Astrocyte (in vitro differentiated cells and primary cell): Measurements from ENCODE around the gene TCTN1. TPM values are rescaled to one million over a fixed set of nuclear protein-coding genes. Genes with fewer than 3 reads are reported as not detected.

Experiments used
- DNase-seq: peaks from one replicate; pipeline ENCODE4 v3.0.0-alpha.2; 2010; ENCODE audit warnings: low read depth
- FAIRE-seq: peaks from 2 replicates; lab custom pipeline; 2011; peaks lifted over from hg19 to GRCh38; lab: Jason Lieb, UNC
- H2AFZ ChIP-seq: 2 replicates; pipeline ENCODE4 v1.6.0; 2012; ENCODE audit warnings: low read depth, low read length, inconsistent platforms
- H3K27ac ChIP-seq: 2 replicates; pipeline ENCODE4 v1.5.1; 2011; ENCODE audit warnings: low read depth, low read length, inconsistent platforms
- H3K27me3 ChIP-seq: 2 replicates; pipeline ENCODE4 v1.6.0; 2011; ENCODE audit warnings: low read length, inconsistent platforms; ENCODE audit not compliant: insufficient read depth
- H3K36me3 ChIP-seq: 2 replicates; pipeline ENCODE4 v1.5.1; 2011; ENCODE audit warnings: low read length, inconsistent platforms; ENCODE audit not compliant: insufficient read depth
- H3K4me1 ChIP-seq: 2 replicates; pipeline ENCODE4 v1.5.1; 2011; ENCODE audit warnings: low read length, inconsistent platforms; ENCODE audit not compliant: insufficient read depth
- H3K4me2 ChIP-seq: 2 replicates; pipeline ENCODE4 v1.6.0; 2012; ENCODE audit warnings: low read length, inconsistent platforms
- H3K4me3 ChIP-seq: 2 replicates; pipeline ENCODE4 v1.5.1; 2011; ENCODE audit warnings: low read depth, mild to moderate bottlenecking, low read length, inconsistent platforms; ENCODE audit not compliant: insufficient read depth
- H3K79me2 ChIP-seq: 2 replicates; pipeline ENCODE4 v1.6.0; 2012; ENCODE audit warnings: mild to moderate bottlenecking, low read length, inconsistent platforms; ENCODE audit not compliant: insufficient read depth
- H3K9ac ChIP-seq: 2 replicates; pipeline ENCODE4 v1.6.0; 2012; ENCODE audit warnings: mild to moderate bottlenecking, low read length, inconsistent platforms
- H3K9me3 ChIP-seq: 2 replicates; pipeline ENCODE4 v1.5.1; 2012; ENCODE audit warnings: low read depth, mild to moderate bottlenecking, low read length, inconsistent platforms; ENCODE audit not compliant: insufficient read depth
- H4K20me1 ChIP-seq: 2 replicates; pipeline ENCODE4 v1.6.0; 2012; ENCODE audit warnings: low read length, inconsistent platforms; ENCODE audit not compliant: insufficient read depth
- H3K27ac Mint-ChIP-seq: one replicate; pipeline ENCODE4 v1.8.0; 2021; ENCODE audit warnings: mild to moderate bottlenecking, mixed read lengths; ENCODE audit not compliant: unreplicated experiment
- H3K27me3 Mint-ChIP-seq: one replicate; pipeline ENCODE4 v1.8.0; 2021; ENCODE audit warnings: low read depth, mixed read lengths; ENCODE audit not compliant: unreplicated experiment
- H3K36me3 Mint-ChIP-seq: one replicate; pipeline ENCODE4 v1.8.0; 2021; ENCODE audit warnings: low read depth, mixed read lengths; ENCODE audit not compliant: unreplicated experiment
- H3K4me1 Mint-ChIP-seq: one replicate; pipeline ENCODE4 v1.8.0; 2021; ENCODE audit warnings: low read depth, mixed read lengths; ENCODE audit not compliant: unreplicated experiment
- H3K4me3 Mint-ChIP-seq: one replicate; pipeline ENCODE4 v1.8.0; 2021; ENCODE audit warnings: mild to moderate bottlenecking, moderate library complexity, mixed read lengths; ENCODE audit not compliant: unreplicated experiment
- H3K9me3 Mint-ChIP-seq: one replicate; pipeline ENCODE4 v1.8.0; 2021; ENCODE audit warnings: mild to moderate bottlenecking, mixed read lengths; ENCODE audit not compliant: unreplicated experiment
- CTCF ChIP-seq: IDR thresholded peaks from 2 replicates; pipeline ENCODE4 v1.5.1; 2011; ENCODE audit warnings: low read depth, mild to moderate bottlenecking, inconsistent platforms, low read length, moderate library complexity; ENCODE audit not compliant: insufficient read depth
- EZH2 ChIP-seq: IDR thresholded peaks from 2 replicates; pipeline ENCODE4 v1.6.1; 2012; ENCODE audit warnings: mild to moderate bottlenecking, low read length, inconsistent platforms; ENCODE audit not compliant: insufficient read depth
- total RNA-seq: library from RNA; stranded (reverse); gene quantifications from 2 replicates; pipeline ENCODE4 v1.2.1, GENCODE V29; 2021

The TCTN1 gene
- total RNA-seq, 1 donor from 2014 or later, result 22.6 TPM

GRCh38 chr12:110696283-110696682 is 82.4 kb downstream of the TCTN1 start:
- no peak overlapping the region for H3K27ac Mint-ChIP-seq
- no peak overlapping the region for H3K4me3 ChIP-seq
- H3K4me1 ChIP-seq, result peaks cover 5% of the 10 kb centered on the region
- peaks cover 2% of the 10 kb centered on the region for H3K9me3 Mint-ChIP-seq
- H3K27me3 Mint-ChIP-seq, result peaks cover 9% of the 10 kb centered on the region
- no peak overlapping the region for H3K9ac ChIP-seq
- no peak for TF ChIP-seq EZH2
- TF ChIP-seq CTCF, result no peak
- H3K9me3 ChIP-seq, result no peaks in the 10 kb centered on the region
- H3K79me2 ChIP-seq, result no peaks in the 10 kb centered on the region
- H3K4me1 Mint-ChIP-seq, result no peaks in the 10 kb centered on the region
- no peak overlapping the region for H3K4me2 ChIP-seq
- H3K4me3 Mint-ChIP-seq, result no peak overlapping the region
- no peaks in the 10 kb centered on the region for H3K27me3 ChIP-seq
- H3K36me3 ChIP-seq, result no peaks in the 10 kb centered on the region
- H3K27ac ChIP-seq, result no peak overlapping the region
- no peaks in the 10 kb centered on the region for H3K36me3 Mint-ChIP-seq
- no peak for FAIRE-seq
- no peaks in the 10 kb centered on the region for H4K20me1 ChIP-seq
- no peak overlapping the region for H2AFZ ChIP-seq
- no peak for DNase-seq

DNA sequence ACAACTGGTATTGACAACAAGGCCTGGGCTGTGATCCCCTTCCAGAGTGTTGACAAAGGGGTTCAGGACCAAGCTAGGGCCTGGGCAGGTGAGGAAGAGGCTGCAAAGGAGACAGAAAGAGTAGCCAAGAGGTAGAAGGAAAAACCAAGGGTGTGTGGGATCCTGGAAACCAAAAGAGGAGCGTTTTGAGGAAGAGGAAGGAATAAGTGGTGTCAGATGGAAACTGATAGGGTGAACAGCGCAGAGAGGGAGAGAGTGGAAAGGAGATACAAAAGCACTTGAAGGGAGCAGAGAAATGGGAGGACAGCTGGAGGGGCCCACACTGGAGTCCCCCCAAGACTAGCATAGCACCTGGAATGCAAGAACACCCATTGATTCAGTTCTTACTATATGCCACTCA is 83.3 kb downstream of the TCTN1 start:
- no peak overlapping the region for H3K4me3 Mint-ChIP-seq
- no peak for FAIRE-seq

More for the DNA sequence above, 83.3 kb downstream of the TCTN1 start:
- no peaks in the 10 kb centered on the region for H3K36me3 ChIP-seq
- Mint-ChIP-seq H3K9me3 (peaks cover 2% of the 10 kb centered on the region), H3K36me3 (no peaks in the 10 kb centered on the region), H3K27ac (peak overlapping the region; percentile 4), H3K4me1 (no peaks in the 10 kb centered on the region), H3K27me3 (peaks cover 3% of the 10 kb centered on the region)
- no peak overlapping the region for H3K4me3 ChIP-seq
- no peak overlapping the region for H3K4me2 ChIP-seq
- H3K79me2 ChIP-seq, result no peaks in the 10 kb centered on the region
- H3K27ac ChIP-seq, result no peak overlapping the region
- H3K4me1 ChIP-seq, result peaks cover 5% of the 10 kb centered on the region
- DNase-seq, result no peak
- H2AFZ ChIP-seq, result no peak overlapping the region
- H3K27me3 ChIP-seq, result no peaks in the 10 kb centered on the region
- no peak overlapping the region for H3K9ac ChIP-seq
- TF ChIP-seq EZH2, result no peak
- no peak for TF ChIP-seq CTCF
- no peaks in the 10 kb centered on the region for H3K9me3 ChIP-seq
- H4K20me1 ChIP-seq, result no peaks in the 10 kb centered on the region
